K562 (cell line): ENCODE measurements around the gene SYNGR3. TPM values are rescaled to one million over a fixed set of nuclear protein-coding genes. Genes with fewer than 3 reads are reported as not detected.

Experiments used
- ATAC-seq: fragments of 200-7000 bp; cut with Tn5 transposase; 3 replicates; pipeline ENCODE4 v1.9.1; 2020; ENCODE audit warnings: moderate library complexity
- BruUV-seq: library from RNA; stranded (reverse); fragments of 400-500 nt; replicated peaks from 2 replicates; lab custom pipeline; 2021; lab: Mats Ljungman, UMichigan
- CTCF ChIA-PET: fragments of 300-600 bp; formaldehyde crosslinking; extraction: SDS; loops from one replicate; lab custom pipeline; 2021; ENCODE audit warnings: low intra/inter-chr PET ratio; lab: Yijun Ruan, JAX
- POLR2A ChIA-PET: fragments of 300-600, 350-650 bp; sonication (Branson Sonifier 250); formaldehyde crosslinking; extraction: SDS; loops from one replicate; lab custom pipeline; 2021; ENCODE audit warnings: antibody characterized with exemption, inconsistent platforms; lab: Yijun Ruan, JAX
- DNase-seq, 4 experiments: peaks; one replicate each; pipeline versions ENCODE4 v3.0.0 to v3.0.0-alpha.2; 2011 to 2018; ENCODE audit warnings: low spot score in 3 of 4, mixed read lengths in 3 of 4; ENCODE audit errors: extremely low read depth in 1 of 4
- FAIRE-seq: peaks from 2 replicates; lab custom pipeline; 2011; peaks lifted over from hg19 to GRCh38; lab: Jason Lieb, UNC
- H2AFZ ChIP-seq: 2 replicates; pipeline ENCODE4 v1.6.0; 2011; ENCODE audit warnings: low read depth, low read length, control low read depth, inconsistent platforms
- H3K27ac ChIP-seq: fragments of 200-600 bp; 3 replicates; pipeline ENCODE4 v1.8.0; 2011; ENCODE audit warnings: low read depth, mild to moderate bottlenecking, control low read depth, inconsistent platforms, low read length, moderate library complexity, mixed read lengths; ENCODE audit errors: extremely low read depth
- H3K27me3 ChIP-seq, 2 experiments: fragments of 300-600 bp in 1 of 2; 2 replicates in 1 of 2; 3 replicates in 1 of 2; pipeline versions ENCODE4 v1.6.0 to v1.8.0; 2011; ENCODE audit warnings: inconsistent platforms in 2 of 2, low read length in 2 of 2, mild to moderate bottlenecking in 1 of 2, mixed read lengths in 1 of 2, moderate library complexity in 1 of 2; ENCODE audit not compliant: control insufficient read depth in 2 of 2, insufficient read depth in 2 of 2
- H3K36me3 ChIP-seq: fragments of 300-600 bp; 3 replicates; pipeline ENCODE4 v1.8.0; 2011; ENCODE audit warnings: mild to moderate bottlenecking, low read length, inconsistent platforms; ENCODE audit not compliant: control insufficient read depth, insufficient read depth
- H3K4me1 ChIP-seq, 2 experiments: fragments of 200-600 bp in 1 of 2; replicated peaks in 1 of 2; 2 replicates in 1 of 2; 3 replicates in 1 of 2; pipeline versions ENCODE4 v1.5.1 to v1.8.0; 2011; ENCODE audit warnings: inconsistent platforms in 2 of 2, low read length in 2 of 2, mild to moderate bottlenecking in 1 of 2, mixed read lengths in 1 of 2, moderate library complexity in 1 of 2; ENCODE audit not compliant: control insufficient read depth in 2 of 2, insufficient read depth in 2 of 2
- H3K4me2 ChIP-seq: 2 replicates; pipeline ENCODE4 v1.6.1; 2011; ENCODE audit warnings: low read length, control low read depth, inconsistent platforms, mixed read lengths; ENCODE audit not compliant: insufficient read depth
- H3K4me3 ChIP-seq: fragments of 200-600 bp; sonication (generic), shearing (Covaris generic); 2 replicates; pipeline ENCODE4 v1.5.1; 2016; ENCODE audit warnings: control low read depth, inconsistent platforms
- H3K79me2 ChIP-seq: fragments of 200-600 bp; 3 replicates; pipeline ENCODE4 v1.8.0; 2011; ENCODE audit warnings: low read length, inconsistent platforms; ENCODE audit not compliant: control insufficient read depth, insufficient read depth
- H3K9ac ChIP-seq, 2 experiments: 2 replicates each; pipeline versions ENCODE4 v1.6.0 to v1.6.1; 2011; ENCODE audit warnings: low read depth in 2 of 2, low read length in 2 of 2, control low read depth in 1 of 2, inconsistent platforms in 1 of 2, mild to moderate bottlenecking in 1 of 2, mixed read lengths in 1 of 2; ENCODE audit not compliant: insufficient read depth in 1 of 2
- H3K9me1 ChIP-seq: one replicate; pipeline ENCODE4 v1.6.0; 2011; ENCODE audit warnings: inconsistent platforms, mild to moderate bottlenecking, low read length, moderate library complexity; ENCODE audit not compliant: control insufficient read depth, insufficient read depth
- H3K9me3 ChIP-seq: replicated peaks from 2 replicates; pipeline ENCODE4 v1.5.1; 2011; ENCODE audit warnings: low read depth, low read length, inconsistent platforms; ENCODE audit not compliant: control insufficient read depth, insufficient read depth
- H4K20me1 ChIP-seq: replicated peaks from 2 replicates; pipeline ENCODE4 v1.6.1; 2011; ENCODE audit warnings: low read length, inconsistent platforms, mixed read lengths; ENCODE audit not compliant: control insufficient read depth, insufficient read depth
- CBFA2T3 ChIP-seq: fragments of 450-650 bp; IDR thresholded peaks from 2 replicates; pipeline ENCODE4 v1.6.1; 2017
- MCM5 ChIP-seq: fragments of 450-650 bp; IDR thresholded peaks from 2 replicates; pipeline ENCODE4 v1.6.1; 2016; ENCODE audit warnings: low read depth
- RBFOX2 ChIP-seq: fragments of 200-400 bp; formaldehyde crosslinking; IDR thresholded peaks from 2 replicates; pipeline ENCODE4 v1.6.1; 2017; ENCODE audit warnings: low read depth, mild to moderate bottlenecking, low read length, moderate library complexity
- ZNF444 ChIP-seq: fragments of 250-450 bp; sonication (Bioruptor Pico); IDR thresholded peaks from 2 replicates; pipeline ENCODE4 v1.4.0; 2020; ENCODE audit warnings: mild to moderate bottlenecking, moderate library complexity
- ZNF644 ChIP-seq: fragments of 200-800 bp; sonication (Bioruptor generic); IDR thresholded peaks from 2 replicates; pipeline ENCODE4 v1.6.1; 2016; ENCODE audit warnings: low read depth, missing genetic modification characterization, missing compliant biosample characterization
- WGBS: fragments of 100-300 bp; shearing (Covaris generic); methylation state at CpG from one replicate; pipeline ENCODE4 v1.1.6; 2016; ENCODE audit warnings: low coverage, mixed read lengths; ENCODE audit not compliant: insufficient coverage; ENCODE audit errors: missing lambda C conversion rate; 5-methylcytosine and 5-hydroxymethylcytosine counted together
- in situ Hi-C: fragments of 300-500 bp; cut with MboI; formaldehyde crosslinking; loops from 4 replicates; pipeline ENCODE4 v1.15.0; 2018; ENCODE audit warnings: inconsistent platforms, mixed read lengths
- intact Hi-C: fragments of 100-400 bp; cut with micrococcal nuclease; formaldehyde crosslinking; loops from 2 replicates; pipeline ENCODE4 v1.14.2; 2022
- polyA plus RNA-seq, 8 experiments: library from polyadenylated mRNA; depleted of rRNA in 4 of 8; stranded (reverse) in 5 of 8; unstranded in 3 of 8; fragments of >200 nt; fragmentation: Nextera tagmentation in 2 of 8; fragmentation: Illumina TruSeq in 1 of 8; extraction: Ambion mirVana in 2 of 8; extraction: Trizol in 1 of 8; gene quantifications; 2 replicates each; pipeline versions ENCODE4 v1.2.1 to v1.2.3, GENCODE V29; 2011 to 2014; ENCODE audit warnings: inconsistent platforms in 1 of 8, missing spikeins in 1 of 8
- total RNA-seq, 7 experiments: library from RNA; depleted of rRNA in 6 of 7; stranded (reverse); fragments of >200 nt in 6 of 7; fragmentation: Illumina TruSeq in 2 of 7; extraction: Trizol in 2 of 7; gene quantifications; 2 replicates each; pipeline versions ENCODE4 v1.2.1 to v1.2.3, GENCODE V29; 2011 to 2021; ENCODE audit warnings: low replicate concordance in 1 of 7

The SYNGR3 gene
- total and polyA plus RNA-seq, 9 of the 15 experiments (the other 6 are each of a cell fraction or from before 2014, with no cell fraction given): 3.7 to 69.2 (median 36.3) TPM

DNA sequence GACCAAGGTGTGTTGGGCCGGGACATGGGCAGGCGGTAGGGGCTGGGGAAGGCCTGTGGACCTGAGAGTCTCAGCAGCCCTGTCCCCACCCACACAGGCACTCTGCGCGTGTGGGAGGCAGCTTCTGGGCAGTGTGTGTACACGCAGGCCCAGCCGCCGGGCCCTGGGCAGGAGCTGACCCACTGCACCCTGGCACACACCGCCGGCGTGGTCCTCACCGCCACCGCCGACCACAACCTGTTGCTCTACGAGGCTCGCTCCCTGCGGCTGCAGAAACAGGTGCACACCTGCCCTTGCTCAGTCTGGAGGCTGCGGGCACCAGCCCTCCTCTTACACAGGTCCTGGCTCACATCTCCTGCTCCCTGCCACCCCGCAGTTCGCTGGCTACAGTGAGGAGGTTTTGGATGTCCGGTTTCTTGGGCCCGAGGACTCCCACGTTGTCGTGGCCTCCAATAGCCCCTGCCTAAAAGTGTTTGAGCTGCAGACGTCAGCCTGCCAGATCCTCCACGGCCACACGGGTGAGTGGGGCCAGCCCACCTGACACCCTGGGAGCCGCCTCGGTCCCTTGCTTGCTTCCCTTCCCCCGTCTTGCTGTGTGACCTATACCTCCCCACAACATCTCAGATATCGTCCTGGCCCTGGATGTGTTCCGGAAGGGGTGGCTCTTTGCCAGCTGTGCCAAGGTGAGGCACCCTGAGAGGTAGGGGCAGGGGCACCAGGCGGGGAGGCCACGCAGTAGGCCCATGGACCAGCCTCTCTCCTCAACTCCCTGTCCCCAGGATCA lies 14.1 kb upstream of the SYNGR3 start:
- no peak for FAIRE-seq
- ChIA-PET CTCF (interaction anchor here (0.6 kb wide), 1 partner anchor 302 kb away, joined by 3 read pairs; no protein-coding TSS in a partner anchor), POLR2A (interaction anchor here (0.6 to 1.4 kb wide), 6 partner anchors 10 to 941 kb away, joined by 3 to 7 read pairs (median 3); partner anchors contain the start of gene RPS2)
- ATAC-seq: no peak
- TF ChIP-seq ZNF444 (CRISPR knock-in tag): no peak
- TF ChIP-seq RBFOX2: 0 out of 2 replicates have a peak, but pooled peaks have one; percentile 9
- WGBS: 94% methylated on average over 30 of the region's 33 CpGs
- Histone ChIP-seq H3K27ac (no peak overlapping the region), H4K20me1 (no peaks in the 10 kb centered on the region), H2AFZ (no peak overlapping the region), H3K9ac (no peak overlapping the region; a peak in 1 of 4 replicates), H3K4me1 (peaks cover 7 to 88% of the 10 kb centered on the region in 2 experiments; a peak in 4 of 5 replicates), H3K79me2 (peaks cover 38% of the 10 kb centered on the region), H3K9me3 (no peaks in the 10 kb centered on the region), H3K9me1 (no peaks in the 10 kb centered on the region), H3K36me3 (peaks cover 62% of the 10 kb centered on the region; the same call in 2 of the 3 replicates), H3K27me3 (no peaks in the 10 kb centered on the region), H3K4me3 (no peak overlapping the region), H3K4me2 (no peak overlapping the region)
- peak in 1 of 4 experiments; percentile 8 for DNase-seq
- in situ Hi-C loops: no loop called here
- intact Hi-C loops: no loop called here
- BruUV-seq: no TSS peak

DNA sequence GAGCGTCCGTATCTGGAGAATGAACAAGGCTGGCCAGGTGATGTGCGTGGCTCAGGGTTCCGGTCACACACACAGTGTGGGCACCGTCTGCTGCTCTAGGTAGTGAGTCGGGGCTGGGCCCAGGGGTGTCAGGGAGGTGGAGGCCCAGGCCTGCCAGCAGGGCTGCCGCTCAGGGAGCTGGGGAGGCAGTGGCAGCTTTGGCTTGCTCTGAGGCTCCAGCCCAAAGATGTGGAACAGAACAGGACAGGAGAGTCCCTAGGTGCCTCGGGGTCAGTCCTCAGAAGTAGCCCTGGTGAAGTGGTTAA lies 13.6 kb upstream of the SYNGR3 start:
- intact Hi-C loops: no loop called here

More for the DNA sequence above, 13.6 kb upstream of the SYNGR3 start:
- Histone ChIP-seq H3K9me1 (no peaks in the 10 kb centered on the region), H3K4me3 (no peak overlapping the region), H3K36me3 (peaks cover 62% of the 10 kb centered on the region; the same call in 2 of the 3 replicates), H3K9me3 (no peaks in the 10 kb centered on the region), H3K4me1 (peaks cover 3 to 89% of the 10 kb centered on the region in 2 experiments; a peak in 3 of 5 replicates), H4K20me1 (no peaks in the 10 kb centered on the region), H2AFZ (no peak overlapping the region), H3K27ac (no peak overlapping the region), H3K27me3 (no peaks in the 10 kb centered on the region), H3K4me2 (no peak overlapping the region), H3K9ac (no peak overlapping the region; a peak in 1 of 4 replicates), H3K79me2 (peaks cover 33% of the 10 kb centered on the region)
- no peak for TF ChIP-seq MCM5
- no peak for TF ChIP-seq CBFA2T3
- TF ChIP-seq ZNF644 (tag): no peak
- FAIRE-seq (no peak), ATAC-seq (no peak), DNase-seq (no peak)
- CTCF ChIA-PET: no interaction called here
- POLR2A ChIA-PET: interaction anchor here (0.7 to 2.7 kb wide), 5 partner anchors 9 to 940 kb away, joined by 3 to 30 read pairs (median 3); partner anchors contain the start of gene RPS2
- in situ Hi-C loops: no loop called here
- 96% methylated on average over 7 of the region's 8 CpGs for WGBS
- no TSS peak for BruUV-seq
